Measurements from ENCODE around the gene MRPS31.

The MRPS31 gene

DNA sequence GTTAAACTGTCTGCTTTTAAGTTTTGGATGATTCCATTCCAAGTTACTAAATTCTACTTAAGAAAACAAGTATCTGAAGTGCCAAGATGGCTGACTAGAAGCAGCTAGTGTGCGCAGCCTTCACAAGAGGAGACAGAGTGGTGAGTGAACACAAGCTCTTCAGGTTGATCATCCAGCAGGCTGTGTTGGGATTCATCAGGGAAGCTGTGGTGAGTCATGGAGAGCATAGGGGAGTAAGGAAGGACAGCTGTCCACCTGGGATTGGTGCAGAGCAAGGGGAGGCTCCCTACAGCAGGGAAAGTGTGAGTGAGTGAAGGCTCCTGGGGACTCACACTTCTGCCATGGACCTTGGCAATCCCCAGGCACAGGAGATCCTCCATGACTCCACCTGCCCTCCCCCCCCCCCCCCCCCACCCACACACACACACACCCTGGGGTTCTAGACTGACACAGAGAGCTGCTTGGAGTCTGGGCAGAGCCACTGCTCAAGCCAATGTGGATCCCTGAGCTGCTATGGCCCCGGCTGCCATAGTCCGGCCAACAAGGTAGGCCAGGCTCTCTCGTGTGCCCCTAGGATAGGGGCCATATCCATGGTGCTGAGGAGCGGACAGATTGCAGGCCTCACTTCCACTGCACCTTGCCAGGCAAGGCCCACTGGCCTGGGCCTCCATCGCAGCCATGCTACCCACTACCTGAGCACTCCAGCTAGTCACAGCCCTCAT is 41.9 kb upstream of the MRPS31 start:
- TF ChIP-seq FOXP2 (optimal IDR thresholded peaks at IDR 0.05; ENCODE audit: borderline replicate concordance, extremely low read depth, extremely low read length, insufficient read depth) (no peak), POLR2AphosphoS5 (IDR thresholded peaks at IDR 0.05; ENCODE audit: low read depth, low read length) (no peak), TAF1 (IDR thresholded peaks at IDR 0.05; ENCODE audit: borderline replicate concordance, insufficient read depth, low read length) (no peak), SIN3A (IDR thresholded peaks at IDR 0.05; ENCODE audit: borderline replicate concordance, insufficient read depth, low read length) (no peak)
- TF ChIP-seq, protein P1, sequence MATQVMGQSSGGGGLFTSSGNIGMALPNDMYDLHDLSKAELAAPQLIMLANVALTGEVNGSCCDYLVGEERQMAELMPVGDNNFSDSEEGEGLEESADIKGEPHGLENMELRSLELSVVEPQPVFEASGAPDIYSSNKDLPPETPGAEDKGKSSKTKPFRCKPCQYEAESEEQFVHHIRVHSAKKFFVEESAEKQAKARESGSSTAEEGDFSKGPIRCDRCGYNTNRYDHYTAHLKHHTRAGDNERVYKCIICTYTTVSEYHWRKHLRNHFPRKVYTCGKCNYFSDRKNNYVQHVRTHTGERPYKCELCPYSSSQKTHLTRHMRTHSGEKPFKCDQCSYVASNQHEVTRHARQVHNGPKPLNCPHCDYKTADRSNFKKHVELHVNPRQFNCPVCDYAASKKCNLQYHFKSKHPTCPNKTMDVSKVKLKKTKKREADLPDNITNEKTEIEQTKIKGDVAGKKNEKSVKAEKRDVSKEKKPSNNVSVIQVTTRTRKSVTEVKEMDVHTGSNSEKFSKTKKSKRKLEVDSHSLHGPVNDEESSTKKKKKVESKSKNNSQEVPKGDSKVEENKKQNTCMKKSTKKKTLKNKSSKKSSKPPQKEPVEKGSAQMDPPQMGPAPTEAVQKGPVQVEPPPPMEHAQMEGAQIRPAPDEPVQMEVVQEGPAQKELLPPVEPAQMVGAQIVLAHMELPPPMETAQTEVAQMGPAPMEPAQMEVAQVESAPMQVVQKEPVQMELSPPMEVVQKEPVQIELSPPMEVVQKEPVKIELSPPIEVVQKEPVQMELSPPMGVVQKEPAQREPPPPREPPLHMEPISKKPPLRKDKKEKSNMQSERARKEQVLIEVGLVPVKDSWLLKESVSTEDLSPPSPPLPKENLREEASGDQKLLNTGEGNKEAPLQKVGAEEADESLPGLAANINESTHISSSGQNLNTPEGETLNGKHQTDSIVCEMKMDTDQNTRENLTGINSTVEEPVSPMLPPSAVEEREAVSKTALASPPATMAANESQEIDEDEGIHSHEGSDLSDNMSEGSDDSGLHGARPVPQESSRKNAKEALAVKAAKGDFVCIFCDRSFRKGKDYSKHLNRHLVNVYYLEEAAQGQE (IDR thresholded peaks at IDR 0.05; ENCODE audit: insufficient read depth in 1 of 2, low read depth in 2 of 2, low read length in 2 of 2), result no peak

DNA sequence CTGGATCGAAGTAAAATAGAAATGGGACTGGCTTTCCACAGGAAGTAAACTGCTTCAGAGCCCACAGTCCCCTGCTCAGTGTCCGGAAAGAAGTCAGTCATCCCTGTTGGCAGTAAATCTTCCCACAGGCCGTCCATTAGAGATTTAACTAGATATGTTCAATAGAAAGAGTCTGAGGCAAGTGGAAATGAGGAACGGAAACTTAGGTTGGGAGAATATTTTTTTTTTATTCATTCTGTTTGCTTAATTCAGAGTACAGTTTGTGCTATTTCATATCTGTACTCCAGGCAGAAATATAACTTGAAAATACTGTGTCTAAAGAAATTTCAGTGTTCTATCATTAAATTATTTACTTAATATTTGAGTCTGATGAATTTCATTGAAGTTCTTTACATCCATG is 41.1 kb upstream of the MRPS31 start:
- TF ChIP-seq SIN3A (IDR thresholded peaks at IDR 0.05; ENCODE audit: borderline replicate concordance, insufficient read depth, low read length) (no peak), TAF1 (IDR thresholded peaks at IDR 0.05; ENCODE audit: borderline replicate concordance, insufficient read depth, low read length) (no peak), FOXP2 (optimal IDR thresholded peaks at IDR 0.05; ENCODE audit: borderline replicate concordance, extremely low read depth, extremely low read length, insufficient read depth) (no peak), POLR2AphosphoS5 (IDR thresholded peaks at IDR 0.05; ENCODE audit: low read depth, low read length) (no peak)
- TF ChIP-seq, protein P1 (IDR thresholded peaks at IDR 0.05; ENCODE audit: insufficient read depth in 1 of 2, low read depth in 2 of 2, low read length in 2 of 2), result no peak

DNA sequence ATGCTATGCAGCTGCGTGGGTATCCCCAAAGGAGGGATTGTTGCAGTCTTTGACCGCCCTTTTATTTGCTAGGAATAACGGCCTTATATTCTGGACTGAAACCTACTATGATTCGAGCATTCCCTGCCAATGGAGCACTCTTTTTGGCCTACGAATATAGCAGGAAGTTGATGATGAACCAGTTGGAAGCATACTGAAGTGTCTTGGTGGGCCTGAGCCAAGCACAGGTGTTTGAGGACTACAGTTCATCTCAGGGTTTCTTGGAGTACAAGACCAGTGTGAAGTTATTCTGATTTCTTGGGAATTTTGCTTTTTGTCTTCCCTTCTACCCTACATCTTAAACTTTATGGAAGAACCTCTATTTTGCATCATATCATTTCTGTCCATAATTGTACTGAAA is 38.5 kb upstream of the MRPS31 start:
- TF ChIP-seq FOXP2 (optimal IDR thresholded peaks at IDR 0.05; ENCODE audit: borderline replicate concordance, extremely low read depth, extremely low read length, insufficient read depth) (no peak), SIN3A (IDR thresholded peaks at IDR 0.05; ENCODE audit: borderline replicate concordance, insufficient read depth, low read length) (no peak), POLR2AphosphoS5 (IDR thresholded peaks at IDR 0.05; ENCODE audit: low read depth, low read length) (no peak), TAF1 (IDR thresholded peaks at IDR 0.05; ENCODE audit: borderline replicate concordance, insufficient read depth, low read length) (no peak)
- TF ChIP-seq, protein P1 (IDR thresholded peaks at IDR 0.05; ENCODE audit: insufficient read depth in 1 of 2, low read depth in 2 of 2, low read length in 2 of 2), result no peak

DNA sequence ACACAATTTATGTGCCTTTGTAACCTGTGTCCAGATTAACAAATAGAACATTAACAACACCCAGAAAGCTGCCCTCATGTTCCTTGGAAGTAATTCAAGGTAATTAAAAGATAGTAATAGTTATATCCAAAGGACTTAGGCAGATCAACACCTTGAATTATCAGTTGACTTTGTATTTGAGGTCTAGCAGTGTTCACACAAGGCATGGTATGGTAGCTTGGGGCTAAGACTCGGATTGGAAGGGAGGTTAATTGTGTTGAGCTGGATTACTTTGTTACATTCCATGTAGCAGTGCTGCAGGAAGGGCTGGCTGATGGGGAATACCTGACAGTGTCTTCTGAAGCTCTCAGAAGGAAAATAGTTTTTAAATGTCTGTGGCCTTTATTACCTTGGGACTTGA is 35.3 kb upstream of the MRPS31 start:
- TF ChIP-seq FOXP2 (optimal IDR thresholded peaks at IDR 0.05; ENCODE audit: borderline replicate concordance, extremely low read depth, extremely low read length, insufficient read depth), result no peak
- TF ChIP-seq, protein P1 (IDR thresholded peaks at IDR 0.05; ENCODE audit: insufficient read depth in 1 of 2, low read depth in 2 of 2, low read length in 2 of 2), result no peak
- no peak for TF ChIP-seq TAF1 (IDR thresholded peaks at IDR 0.05; ENCODE audit: borderline replicate concordance, insufficient read depth, low read length)

Measured in PFSK-1 (cell line).